ENCODE results near the gene STARD3.

STARD3 gene

DNA sequence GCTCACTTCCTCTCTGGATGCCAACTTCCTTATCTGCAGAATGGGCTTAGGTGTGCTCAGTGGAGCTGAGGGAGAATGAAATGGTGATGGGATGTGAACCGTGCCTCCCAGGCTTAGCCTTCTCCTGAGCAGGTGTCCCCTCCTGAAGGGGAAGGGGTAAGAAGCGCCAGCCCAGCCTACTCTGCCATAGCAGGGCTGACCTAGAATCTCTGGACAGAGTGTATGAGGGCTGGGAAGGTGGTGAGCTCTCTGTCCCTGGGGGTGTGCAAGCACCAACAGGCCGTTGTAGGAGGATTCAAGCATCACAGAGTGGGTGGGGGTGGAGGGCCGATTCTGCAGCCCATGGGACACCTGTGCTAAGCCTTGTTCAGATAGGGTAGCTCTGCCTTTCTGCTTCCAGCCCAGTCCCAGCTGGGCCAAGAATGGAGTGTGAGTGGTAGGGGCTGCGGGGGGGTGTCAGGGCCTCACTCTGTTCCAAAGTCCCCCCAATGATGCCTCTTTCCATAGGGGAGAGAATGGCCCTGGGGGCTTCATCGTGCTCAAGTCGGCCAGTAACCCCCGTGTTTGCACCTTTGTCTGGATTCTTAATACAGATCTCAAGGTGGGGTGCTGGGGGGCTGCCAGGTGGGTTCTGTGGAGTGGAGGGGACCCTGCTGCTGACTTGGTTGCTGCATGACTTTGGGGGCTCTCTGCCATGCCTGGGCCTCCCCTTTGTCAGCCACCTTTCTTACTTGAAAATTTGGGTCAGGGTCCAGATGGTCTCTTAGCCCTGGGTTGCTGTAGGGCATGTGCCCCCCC lies 25.0 kb downstream of the STARD3 start:
- no peak for DNase-seq

DNA sequence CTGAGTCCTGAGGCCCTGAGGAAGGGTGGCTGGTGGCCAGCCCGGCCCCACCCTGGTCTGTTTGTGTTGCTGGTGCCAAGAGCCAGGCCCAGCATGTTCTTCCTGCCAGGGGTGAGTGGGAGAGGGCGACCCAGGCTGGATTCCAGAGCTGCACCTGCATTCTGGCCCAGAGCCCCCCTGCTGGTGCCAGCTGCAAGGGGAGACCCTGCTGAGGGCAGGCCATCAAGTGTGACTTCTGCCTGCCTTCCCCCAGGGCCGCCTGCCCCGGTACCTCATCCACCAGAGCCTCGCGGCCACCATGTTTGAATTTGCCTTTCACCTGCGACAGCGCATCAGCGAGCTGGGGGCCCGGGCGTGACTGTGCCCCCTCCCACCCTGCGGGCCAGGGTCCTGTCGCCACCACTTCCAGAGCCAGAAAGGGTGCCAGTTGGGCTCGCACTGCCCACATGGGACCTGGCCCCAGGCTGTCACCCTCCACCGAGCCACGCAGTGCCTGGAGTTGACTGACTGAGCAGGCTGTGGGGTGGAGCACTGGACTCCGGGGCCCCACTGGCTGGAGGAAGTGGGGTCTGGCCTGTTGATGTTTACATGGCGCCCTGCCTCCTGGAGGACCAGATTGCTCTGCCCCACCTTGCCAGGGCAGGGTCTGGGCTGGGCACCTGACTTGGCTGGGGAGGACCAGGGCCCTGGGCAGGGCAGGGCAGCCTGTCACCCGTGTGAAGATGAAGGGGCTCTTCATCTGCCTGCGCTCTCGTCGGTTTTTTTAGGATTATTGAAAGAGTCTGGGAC lies 25.8 kb downstream of the STARD3 start:
- no peak for DNase-seq

DNA sequence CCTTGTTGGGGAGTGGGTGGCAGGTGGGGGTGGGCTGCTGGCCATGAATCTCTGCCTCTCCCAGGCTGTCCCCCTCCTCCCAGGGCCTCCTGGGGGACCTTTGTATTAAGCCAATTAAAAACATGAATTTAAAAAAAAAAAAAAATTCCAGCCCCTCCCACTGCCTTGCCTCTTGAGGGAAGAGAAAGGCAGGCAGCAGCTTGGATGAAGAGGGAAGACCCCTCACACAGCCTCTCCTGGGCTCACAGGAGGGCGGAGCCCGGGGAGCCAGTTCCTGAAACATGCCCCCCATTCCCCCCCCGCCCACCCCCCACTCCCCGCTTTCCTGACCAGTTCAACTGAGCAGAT lies 26.4 kb downstream of the STARD3 start:
- no peak for DNase-seq

DNA sequence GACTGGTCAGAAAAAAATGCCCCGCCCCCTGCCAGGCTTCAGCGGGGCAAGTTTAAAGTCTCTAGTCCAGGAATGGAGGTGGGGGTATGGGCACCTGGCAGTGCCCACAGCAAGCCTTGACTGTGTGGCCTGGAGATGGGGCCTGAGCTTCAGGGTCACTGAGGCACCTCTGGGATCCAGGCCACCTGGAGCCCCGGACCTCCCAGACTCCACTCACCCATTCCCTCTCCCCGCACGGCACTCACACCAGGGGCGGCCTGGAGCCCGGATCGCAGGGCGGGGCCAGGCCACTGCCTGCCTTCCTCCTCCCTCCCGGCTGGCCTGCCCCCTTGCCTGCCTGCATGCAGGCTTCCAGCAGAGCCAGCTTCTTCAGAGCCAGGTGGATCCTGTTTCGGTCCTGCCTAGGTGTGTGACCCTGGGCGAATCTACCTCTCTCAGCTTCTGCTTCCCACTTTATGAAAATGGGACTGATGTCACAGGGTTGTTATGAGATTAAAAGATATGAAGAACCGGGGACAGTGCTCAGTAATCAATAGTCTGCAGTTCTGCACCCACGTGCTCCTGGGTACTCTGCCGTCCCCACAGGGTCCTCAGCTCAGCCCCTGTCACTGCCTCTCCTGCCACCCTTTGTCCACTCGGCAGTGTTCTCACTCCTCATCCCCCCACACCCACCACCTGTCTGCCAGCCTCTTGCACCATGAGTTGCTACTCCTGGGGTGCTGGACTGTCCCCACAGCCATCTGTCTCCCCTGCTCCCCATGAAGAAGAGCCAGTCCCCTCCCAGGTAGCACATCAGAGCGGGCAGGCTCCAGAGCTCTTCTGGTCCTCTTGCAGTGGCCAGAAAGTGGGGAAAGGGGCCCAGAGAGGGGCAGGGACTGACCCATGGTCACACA lies 27.0 kb downstream of the STARD3 start:
- no peak for DNase-seq

DNA sequence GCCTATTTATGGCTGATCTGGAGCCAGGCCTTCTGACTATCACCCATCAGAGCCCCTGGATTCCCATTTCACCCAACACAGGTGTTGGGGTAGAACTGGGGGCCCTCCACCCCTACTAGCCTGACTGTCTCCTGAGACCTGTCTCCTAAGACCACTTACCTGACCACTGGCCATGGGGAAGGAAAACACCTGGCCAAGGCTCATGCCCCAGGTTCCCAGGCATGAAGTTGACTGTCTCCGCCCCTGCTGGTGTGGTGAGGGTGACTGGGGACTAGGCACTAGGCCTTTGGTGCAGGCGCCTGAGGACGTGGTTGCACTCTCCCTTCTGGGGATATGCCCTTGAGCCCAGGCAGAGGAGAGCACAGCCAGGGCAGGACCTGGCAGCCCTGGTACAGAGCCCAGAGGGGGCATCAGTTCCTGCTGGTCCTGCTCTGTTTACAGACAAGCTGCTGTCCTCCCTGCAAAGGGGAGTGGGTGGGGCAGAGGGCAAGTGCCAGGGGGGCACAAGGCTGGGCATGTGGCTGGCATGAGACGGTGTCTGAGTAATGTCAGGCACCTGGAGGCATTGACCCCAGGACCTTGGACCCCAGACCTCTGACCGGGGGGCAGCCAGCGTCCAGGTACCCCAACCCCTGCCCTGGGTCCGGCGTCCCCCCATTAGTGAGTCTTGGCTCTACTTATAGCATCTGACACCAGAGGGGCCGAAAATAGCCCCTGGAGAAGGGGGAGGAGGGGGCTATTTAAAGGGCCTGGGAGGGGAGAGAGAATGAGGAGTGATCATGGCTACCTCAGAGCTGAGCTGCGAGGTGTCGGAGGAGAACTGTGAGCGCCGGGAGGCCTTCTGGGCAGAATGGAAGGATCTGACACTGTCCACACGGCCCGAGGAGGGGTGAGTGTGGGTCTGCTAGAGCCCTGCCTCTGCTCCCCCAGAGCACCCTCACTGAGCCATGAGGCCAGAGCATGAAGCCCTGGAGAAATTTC lies 27.9 kb downstream of the STARD3 start, which contains the start of gene TCAP:
TSS of gene TCAP (plus strand) at position 769 of the 981 bp plus-strand sequence. CDS start at position 780, 11 bp downstream.
- no peak for DNase-seq

DNA sequence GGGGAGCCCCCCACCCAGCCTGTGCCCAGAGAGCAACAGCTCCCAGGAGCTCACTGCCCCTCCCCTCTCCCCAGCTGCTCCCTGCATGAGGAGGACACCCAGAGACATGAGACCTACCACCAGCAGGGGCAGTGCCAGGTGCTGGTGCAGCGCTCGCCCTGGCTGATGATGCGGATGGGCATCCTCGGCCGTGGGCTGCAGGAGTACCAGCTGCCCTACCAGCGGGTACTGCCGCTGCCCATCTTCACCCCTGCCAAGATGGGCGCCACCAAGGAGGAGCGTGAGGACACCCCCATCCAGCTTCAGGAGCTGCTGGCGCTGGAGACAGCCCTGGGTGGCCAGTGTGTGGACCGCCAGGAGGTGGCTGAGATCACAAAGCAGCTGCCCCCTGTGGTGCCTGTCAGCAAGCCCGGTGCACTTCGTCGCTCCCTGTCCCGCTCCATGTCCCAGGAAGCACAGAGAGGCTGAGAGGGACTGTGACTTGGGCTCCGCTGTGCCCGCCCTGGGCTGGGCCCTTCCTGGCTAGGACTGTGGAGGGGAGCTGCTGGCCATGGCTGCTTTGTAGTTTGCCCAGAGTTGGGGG lies 28.8 kb downstream of the STARD3 start:
- peak; percentile 46 for DNase-seq

DNA sequence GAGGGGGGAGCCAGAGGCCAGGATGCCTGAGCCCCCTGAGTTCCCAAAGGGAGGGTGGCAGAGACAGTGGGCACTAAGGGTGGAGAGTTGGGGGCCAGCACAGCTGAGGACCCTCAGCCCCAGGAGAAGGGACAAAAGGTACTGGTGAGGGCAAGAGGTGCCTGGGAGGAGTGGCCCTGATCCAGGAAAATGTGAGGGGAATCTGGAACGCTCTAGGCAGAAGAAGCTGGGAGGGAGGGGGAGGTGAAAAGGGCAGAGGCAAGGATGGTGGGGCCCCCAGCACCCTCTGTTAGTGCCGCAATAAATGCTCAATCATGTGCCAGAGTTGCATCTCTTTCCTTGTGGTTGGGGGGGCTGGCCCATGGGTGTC lies 29.3 kb downstream of the STARD3 start:
- no peak for DNase-seq

DNA sequence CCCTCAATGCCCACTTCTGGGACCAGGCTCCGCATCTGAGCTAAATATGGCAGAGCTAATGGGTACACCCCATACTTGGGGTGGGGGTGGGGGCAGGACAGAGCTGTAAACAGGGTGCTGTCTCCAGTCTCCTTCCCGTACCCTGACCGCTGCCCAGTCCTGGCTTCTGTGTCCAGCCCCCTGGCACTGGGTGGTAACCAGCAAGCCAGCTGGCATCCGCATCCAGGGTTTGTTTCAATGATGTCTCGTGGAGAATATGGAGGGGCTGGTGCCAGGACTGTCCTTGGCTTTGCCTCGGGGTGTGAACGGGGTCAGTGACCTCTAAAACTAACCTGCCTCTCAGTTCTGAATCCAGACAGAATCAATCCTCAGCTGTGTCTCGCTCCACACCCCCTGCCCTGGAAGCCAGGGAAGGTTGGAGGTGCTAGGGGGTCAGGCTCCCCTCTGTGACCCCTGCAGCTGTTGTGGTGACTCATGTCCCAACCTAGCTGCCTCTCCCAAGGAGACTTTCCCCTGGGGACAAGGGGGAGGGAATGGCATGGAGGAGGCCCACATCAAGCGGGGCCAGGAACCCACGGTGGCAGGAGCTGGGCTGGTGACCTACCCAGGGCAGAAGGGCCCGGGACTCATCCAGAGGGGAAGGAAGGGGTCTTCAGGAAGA lies 29.8 kb downstream of the STARD3 start:
- no peak for DNase-seq

DNA sequence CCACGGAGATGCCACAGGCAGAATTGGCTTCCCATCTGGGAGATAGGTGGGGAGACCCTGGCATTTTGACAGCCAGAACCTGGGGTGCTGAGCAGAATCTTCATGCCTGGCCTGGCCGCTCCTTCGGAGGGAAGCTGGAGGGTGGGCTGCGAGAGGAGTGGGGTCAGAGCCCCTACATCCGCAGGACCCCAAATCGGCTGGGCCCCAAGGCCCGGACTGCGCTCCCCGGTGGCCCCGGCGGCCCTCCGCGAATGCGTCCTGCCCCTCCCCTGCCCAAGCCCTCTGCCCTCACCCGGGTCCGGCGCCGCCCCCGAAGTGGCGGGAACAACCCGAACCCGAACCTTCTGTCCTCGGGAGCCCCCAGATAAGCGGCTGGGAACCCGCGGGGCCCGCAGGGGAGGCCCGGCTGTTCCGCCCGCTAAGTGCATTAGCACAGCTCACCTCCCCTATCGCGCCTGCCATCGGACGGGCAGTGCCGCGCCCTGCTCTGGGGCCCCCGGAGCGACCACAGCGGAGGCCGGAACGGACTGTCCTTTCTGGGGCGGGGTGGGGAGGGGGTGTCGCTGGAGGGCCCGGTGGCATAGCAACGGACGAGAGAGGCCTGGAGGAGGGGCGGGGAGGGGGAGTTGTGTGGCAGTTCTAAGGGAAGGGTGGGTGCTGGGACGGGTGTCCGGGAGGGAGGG lies 30.5 kb downstream of the STARD3 start:
- DNase-seq = no peak

DNA sequence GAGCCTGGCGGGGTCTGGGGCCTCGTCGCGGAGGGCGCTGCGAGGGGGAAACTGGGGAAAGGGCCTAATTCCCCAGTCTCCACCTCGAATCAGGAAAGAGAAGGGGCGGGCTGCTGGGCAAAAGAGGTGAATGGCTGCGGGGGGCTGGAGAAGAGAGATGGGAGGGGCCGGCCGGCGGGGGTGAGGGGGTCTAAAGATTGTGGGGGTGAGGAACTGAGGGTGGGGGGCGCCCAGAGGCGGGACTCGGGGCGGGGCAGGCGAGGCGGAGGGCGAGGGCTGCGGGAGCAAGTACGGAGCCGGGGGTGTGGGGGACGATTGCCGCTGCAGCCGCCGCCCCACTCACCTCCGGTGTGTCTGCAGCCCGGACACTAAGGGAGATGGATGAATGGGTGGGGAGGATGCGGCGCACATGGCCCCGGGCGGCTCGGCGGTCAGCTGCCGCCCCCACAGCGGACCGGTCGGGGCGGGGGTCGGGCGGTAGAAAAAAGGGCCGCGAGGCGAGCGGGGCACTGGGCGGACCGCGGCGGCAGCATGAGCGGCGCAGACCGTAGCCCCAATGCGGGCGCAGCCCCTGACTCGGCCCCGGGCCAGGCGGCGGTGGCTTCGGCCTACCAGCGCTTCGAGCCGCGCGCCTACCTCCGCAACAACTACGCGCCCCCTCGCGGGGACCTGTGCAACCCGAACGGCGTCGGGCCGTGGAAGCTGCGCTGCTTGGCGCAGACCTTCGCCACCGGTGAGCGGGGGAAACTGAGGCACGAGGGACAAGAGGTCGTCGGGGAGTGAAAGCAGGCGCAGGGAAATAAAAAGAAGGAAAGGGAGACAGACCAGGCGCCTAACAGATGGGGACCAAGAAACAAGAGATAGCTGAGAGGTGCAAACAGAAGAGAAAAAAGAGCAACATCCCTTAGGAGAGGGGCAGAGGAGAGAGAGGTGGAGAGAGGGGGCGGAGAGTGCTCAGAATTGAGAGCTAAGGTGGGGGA lies 31.3 kb downstream of the STARD3 start, which contains the start of gene PNMT:
TSS of gene PNMT (plus strand) at position 509 of the 980 bp plus-strand sequence. CDS start at position 532, 23 bp downstream.
- DNase-seq = peak; percentile 61

DNA sequence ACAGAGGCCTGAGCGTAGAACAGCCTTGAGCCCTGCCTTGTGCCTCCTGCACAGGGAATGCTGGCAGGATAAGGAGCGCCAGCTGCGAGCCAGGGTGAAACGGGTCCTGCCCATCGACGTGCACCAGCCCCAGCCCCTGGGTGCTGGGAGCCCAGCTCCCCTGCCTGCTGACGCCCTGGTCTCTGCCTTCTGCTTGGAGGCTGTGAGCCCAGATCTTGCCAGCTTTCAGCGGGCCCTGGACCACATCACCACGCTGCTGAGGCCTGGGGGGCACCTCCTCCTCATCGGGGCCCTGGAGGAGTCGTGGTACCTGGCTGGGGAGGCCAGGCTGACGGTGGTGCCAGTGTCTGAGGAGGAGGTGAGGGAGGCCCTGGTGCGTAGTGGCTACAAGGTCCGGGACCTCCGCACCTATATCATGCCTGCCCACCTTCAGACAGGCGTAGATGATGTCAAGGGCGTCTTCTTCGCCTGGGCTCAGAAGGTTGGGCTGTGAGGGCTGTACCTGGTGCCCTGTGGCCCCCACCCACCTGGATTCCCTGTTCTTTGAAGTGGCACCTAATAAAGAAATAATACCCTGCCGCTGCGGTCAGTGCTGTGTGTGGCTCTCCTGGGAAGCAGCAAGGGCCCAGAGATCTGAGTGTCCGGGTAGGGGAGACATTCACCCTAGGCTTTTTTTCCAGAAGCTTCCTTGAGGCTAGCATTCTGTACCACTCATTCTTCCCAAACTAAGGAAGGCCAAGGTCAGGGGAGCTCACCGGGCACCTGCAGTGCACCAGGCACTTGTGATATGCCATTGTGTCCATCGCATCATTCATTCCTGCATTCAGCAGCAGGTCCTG lies 33.2 kb downstream of the STARD3 start:
- DNase-seq = no peak

DNA sequence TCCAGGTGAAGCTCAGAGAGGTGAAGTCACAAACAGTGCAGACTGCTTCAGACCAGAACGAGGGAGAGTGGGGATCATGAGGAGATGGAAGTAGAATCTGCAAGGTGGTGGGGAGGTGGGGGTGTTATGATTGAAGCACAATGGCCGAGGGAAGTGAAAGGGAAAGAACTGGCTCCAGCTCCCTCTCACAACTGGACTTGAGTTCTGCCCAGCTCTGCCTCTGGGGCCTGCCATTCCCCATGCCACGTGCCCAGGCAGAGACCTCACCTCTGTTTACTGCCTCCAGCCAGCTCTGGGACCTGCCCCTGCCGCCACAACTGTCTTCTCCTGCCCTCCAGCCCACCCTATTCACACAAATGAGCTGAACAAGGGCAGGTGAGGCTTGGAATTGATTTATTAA lies 33.8 kb downstream of the STARD3 start:
- DNase-seq = no peak

DNA sequence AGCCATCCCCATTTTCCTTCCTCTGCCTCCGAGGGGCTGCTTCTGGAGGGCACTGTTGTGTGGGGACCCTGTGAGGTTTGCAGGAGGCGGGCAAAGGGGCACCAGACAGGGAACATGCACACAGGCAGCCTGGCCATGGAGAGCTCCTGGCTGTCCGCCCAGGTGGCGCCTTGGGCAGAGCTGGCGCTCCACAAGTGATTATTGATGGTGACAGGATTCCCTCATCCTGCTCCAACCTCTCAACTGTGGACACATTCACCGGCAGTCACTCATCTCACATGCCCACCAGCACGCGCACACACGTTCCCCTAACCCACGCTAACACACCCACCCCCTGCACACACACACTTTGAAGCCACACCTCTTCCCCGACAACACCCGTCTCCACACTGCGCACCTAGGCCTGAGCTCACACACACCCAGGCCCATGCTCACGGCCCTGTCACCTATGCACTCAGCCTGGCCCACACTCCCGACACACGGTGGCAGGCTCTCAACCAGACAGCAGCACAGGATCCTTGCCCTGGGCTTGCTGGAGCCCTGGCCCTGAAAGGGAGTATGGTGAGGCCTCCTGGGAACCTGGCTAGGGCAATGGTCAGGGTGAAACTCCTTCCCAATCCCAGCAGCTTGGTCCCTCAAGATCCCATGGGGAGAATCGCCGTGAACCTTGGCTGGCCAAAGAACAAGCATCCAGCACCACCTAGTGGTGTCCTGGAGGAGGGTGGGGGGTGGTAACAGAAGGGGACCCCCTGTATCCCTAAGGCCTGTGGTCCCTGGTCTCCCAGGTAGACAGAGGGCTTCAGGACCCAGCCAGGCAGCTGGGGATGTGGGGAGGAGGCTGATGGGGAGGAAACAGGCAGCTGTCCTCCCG lies 34.9 kb downstream of the STARD3 start:
- DNase-seq = peak; percentile 21

DNA sequence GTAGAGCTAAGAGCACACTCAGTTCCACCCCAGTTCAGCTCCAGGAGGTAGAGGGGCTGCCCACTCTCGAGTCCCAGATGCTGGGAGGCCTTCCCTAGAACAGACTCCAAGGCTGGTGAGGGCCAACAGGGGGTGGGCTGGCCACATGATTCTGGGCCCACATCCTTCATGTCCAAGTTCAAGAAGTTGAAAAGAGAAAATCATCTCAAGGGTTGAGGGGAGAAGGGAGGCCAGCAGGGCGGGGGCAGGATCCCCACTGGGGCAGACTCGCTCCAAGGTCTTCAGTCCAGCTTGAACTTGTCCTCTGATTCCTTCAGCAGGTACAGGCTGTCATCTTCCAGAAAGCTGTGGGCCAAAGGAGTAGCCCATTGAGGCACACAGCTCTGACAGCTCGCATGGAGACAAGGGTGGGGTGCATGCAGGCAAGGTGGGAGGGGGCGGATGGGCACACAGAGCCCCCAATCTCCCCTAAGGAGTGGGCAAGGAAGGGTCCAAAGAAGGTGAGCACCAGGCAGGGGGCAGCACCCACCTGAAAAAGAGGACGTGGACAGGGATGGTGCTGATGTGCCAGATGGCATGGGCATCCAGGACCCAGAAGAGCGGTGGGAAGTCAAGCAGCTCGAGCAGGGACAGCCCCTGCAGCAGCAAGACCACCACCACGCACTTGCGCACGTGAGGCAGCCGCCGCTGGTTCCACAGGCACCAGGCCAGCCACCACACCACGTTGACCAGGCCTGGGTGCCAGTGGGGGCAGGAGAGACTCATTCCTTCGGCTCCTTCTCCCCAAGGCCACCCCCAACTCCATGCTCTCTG lies 35.8 kb downstream of the STARD3 start:
- DNase-seq = no peak

DNA sequence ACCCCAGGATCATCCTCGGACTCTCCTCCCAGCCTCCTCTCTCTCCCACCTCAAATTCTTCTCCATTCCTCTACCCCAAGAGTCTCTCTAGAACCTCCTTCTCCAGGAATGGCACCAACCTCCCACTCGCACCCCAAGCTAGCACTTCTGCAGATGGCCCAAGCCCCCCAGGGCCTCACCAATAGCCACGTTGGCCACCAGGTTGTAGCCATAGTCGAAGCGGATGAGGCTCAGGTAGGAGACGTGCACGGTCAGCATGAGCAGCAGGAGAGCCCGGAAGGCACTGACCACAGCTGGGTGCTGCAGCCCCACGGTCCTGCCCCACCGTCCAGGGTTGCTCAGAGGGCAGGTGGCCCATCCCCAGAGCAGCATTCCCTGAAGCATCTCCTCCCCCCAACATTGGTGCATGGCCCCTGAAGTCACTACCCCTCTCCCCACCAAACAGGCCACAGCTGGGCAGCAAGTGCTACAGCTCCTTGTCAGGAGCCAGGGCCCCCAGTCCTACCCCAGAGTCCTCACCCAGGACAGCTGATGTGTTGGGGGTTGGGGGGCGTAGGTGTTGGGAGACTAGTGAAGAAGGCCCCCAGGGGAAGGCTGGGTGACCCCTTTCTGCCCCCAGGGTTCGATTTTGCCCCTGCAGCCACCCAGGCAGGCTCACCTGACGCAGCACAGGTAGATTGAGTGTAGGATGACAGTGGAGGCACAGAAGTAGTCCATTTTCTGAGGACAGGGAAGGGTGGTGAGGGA lies 36.6 kb downstream of the STARD3 start:
- DNase-seq = no peak
